ENCODE data around the gene CAD. TPM values are rescaled to one million over a fixed set of nuclear protein-coding genes. Genes with fewer than 3 reads are reported as not detected.

CAD gene
- total and polyA plus RNA-seq, 9 of the 15 experiments (the other 6 are each of a cell fraction or from before 2014, with no cell fraction given) = 7.5 to 126 (median 33.7) TPM

DNA sequence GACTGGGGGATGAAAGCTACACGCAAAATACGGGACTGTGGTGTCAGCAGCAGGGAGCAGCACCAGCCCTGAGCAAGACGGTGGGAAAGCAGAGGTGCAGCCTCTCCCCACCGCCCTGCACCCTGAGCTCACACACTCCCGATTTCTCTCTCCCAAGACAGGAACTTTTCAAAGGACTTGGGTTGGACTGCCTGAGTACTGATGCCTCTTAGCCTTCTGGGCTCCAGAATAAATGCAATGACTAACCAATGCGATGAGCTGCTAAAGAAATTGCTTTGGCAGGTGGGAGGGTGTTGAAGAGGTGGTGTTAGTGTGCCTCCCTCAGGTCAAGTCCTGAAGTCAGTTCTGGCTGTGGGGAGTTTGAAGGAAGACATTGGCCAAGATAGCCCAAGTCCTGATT lies 74.7 kb downstream of the CAD start (continued):
- TF ChIP-seq FOXK1 (CRISPR knock-in tag; IDR thresholded peaks at IDR 0.05; ENCODE audit: borderline replicate concordance) = no peak
- TF ChIP-seq NBN (IDR thresholded peaks at IDR 0.05; ENCODE audit: low read depth) = no peak
- TF ChIP-seq ELF1 (tag; IDR thresholded peaks at IDR 0.05) = no peak

Other genes with a start within 250 kb of the CAD start
Only the 7 nearest of the 25 such genes appear.
- gene PRR30, start 78.0 kb upstream of the CAD start, total RNA-seq (2014; rRNA removed) = not detected in 2 replicates
- not detected in 2 replicates for gene PRR30, start 78.0 kb upstream of the CAD start, total RNA-seq (2014; rRNA removed; fragmentation: Illumina TruSeq; extraction: Trizol)
- gene PRR30, start 78.0 kb upstream of the CAD start, total RNA-seq (2015; rRNA removed; fragmentation: Illumina TruSeq; extraction: Trizol) = not detected in 2 replicates
- gene PRR30, start 78.0 kb upstream of the CAD start, total RNA-seq (2021) = not detected in 2 replicates
- not detected in 2 replicates for gene PRR30, start 78.0 kb upstream of the CAD start, polyA plus RNA-seq (2011; rRNA removed)
- gene PRR30, start 78.0 kb upstream of the CAD start, polyA plus RNA-seq (2014; fragmentation: Illumina TruSeq; extraction: Trizol) = not detected in 2 replicates
- gene PRR30, start 78.0 kb upstream of the CAD start, polyA plus RNA-seq (2014; fragmentation: Nextera tagmentation; extraction: Ambion mirVana) = not detected
- gene PRR30, start 78.0 kb upstream of the CAD start, polyA plus RNA-seq (2014; rRNA removed) = not detected in 2 replicates
- not detected in 2 replicates for gene TCF23, start 68.4 kb upstream of the CAD start, total RNA-seq (2014; rRNA removed)
- 0.03 TPM in 1 of 2 replicates, not detected in the other for gene TCF23, start 68.4 kb upstream of the CAD start, total RNA-seq (2014; rRNA removed; fragmentation: Illumina TruSeq; extraction: Trizol)
- 0.07 TPM in 1 of 2 replicates, not detected in the other for gene TCF23, start 68.4 kb upstream of the CAD start, total RNA-seq (2015; rRNA removed; fragmentation: Illumina TruSeq; extraction: Trizol)
- gene TCF23, start 68.4 kb upstream of the CAD start, total RNA-seq (2021) = not detected in 2 replicates
- gene TCF23, start 68.4 kb upstream of the CAD start, polyA plus RNA-seq (2011; rRNA removed) = not detected in 2 replicates
- not detected in 2 replicates for gene TCF23, start 68.4 kb upstream of the CAD start, polyA plus RNA-seq (2014; fragmentation: Illumina TruSeq; extraction: Trizol)
- gene TCF23, start 68.4 kb upstream of the CAD start, polyA plus RNA-seq (2014; fragmentation: Nextera tagmentation; extraction: Ambion mirVana) = not detected
- not detected in 2 replicates for gene TCF23, start 68.4 kb upstream of the CAD start, polyA plus RNA-seq (2014; rRNA removed)
- gene ATRAID, start 5.3 kb upstream of the CAD start, total RNA-seq (2014; rRNA removed) = 70.2 and 93.5 TPM in 2 replicates
- 82.3 and 88.2 TPM in 2 replicates for gene ATRAID, start 5.3 kb upstream of the CAD start, total RNA-seq (2014; rRNA removed; fragmentation: Illumina TruSeq; extraction: Trizol)
- 99.1 and 108 TPM in 2 replicates for gene ATRAID, start 5.3 kb upstream of the CAD start, total RNA-seq (2015; rRNA removed; fragmentation: Illumina TruSeq; extraction: Trizol)
- 75.4 and 78.7 TPM in 2 replicates for gene ATRAID, start 5.3 kb upstream of the CAD start, total RNA-seq (2021)
- 168 and 174 TPM in 2 replicates for gene ATRAID, start 5.3 kb upstream of the CAD start, polyA plus RNA-seq (2011; rRNA removed)
- gene ATRAID, start 5.3 kb upstream of the CAD start, polyA plus RNA-seq (2014; fragmentation: Illumina TruSeq; extraction: Trizol) = 104 and 134 TPM in 2 replicates
- gene ATRAID, start 5.3 kb upstream of the CAD start, polyA plus RNA-seq (2014; fragmentation: Nextera tagmentation; extraction: Ambion mirVana) = 100 to 1,000 TPM; 122 to 187 TPM
- 106 and 108 TPM in 2 replicates for gene ATRAID, start 5.3 kb upstream of the CAD start, polyA plus RNA-seq (2014; rRNA removed)
- gene SLC5A6, start 5.1 kb upstream of the CAD start, total RNA-seq (2014; rRNA removed) = 90.6 and 121 TPM in 2 replicates
- 64.6 and 82.7 TPM in 2 replicates for gene SLC5A6, start 5.1 kb upstream of the CAD start, total RNA-seq (2014; rRNA removed; fragmentation: Illumina TruSeq; extraction: Trizol)
- 107 and 112 TPM in 2 replicates for gene SLC5A6, start 5.1 kb upstream of the CAD start, total RNA-seq (2015; rRNA removed; fragmentation: Illumina TruSeq; extraction: Trizol)
- 137 and 143 TPM in 2 replicates for gene SLC5A6, start 5.1 kb upstream of the CAD start, total RNA-seq (2021)
- 125 and 140 TPM in 2 replicates for gene SLC5A6, start 5.1 kb upstream of the CAD start, polyA plus RNA-seq (2011; rRNA removed)
- gene SLC5A6, start 5.1 kb upstream of the CAD start, polyA plus RNA-seq (2014; fragmentation: Illumina TruSeq; extraction: Trizol) = 117 and 121 TPM in 2 replicates
- gene SLC5A6, start 5.1 kb upstream of the CAD start, polyA plus RNA-seq (2014; fragmentation: Nextera tagmentation; extraction: Ambion mirVana) = 10 to 100 TPM; 32.6 to 92.7 TPM
- 120 and 126 TPM in 2 replicates for gene SLC5A6, start 5.1 kb upstream of the CAD start, polyA plus RNA-seq (2014; rRNA removed)
- 0.68 and 2.4 TPM in 2 replicates for gene SLC30A3, start 45.7 kb downstream of the CAD start, total RNA-seq (2014; rRNA removed)
- gene SLC30A3, start 45.7 kb downstream of the CAD start, total RNA-seq (2014; rRNA removed; fragmentation: Illumina TruSeq; extraction: Trizol) = 0.10 and 0.36 TPM in 2 replicates
- gene SLC30A3, start 45.7 kb downstream of the CAD start, total RNA-seq (2015; rRNA removed; fragmentation: Illumina TruSeq; extraction: Trizol) = 0.41 and 0.58 TPM in 2 replicates
- 2.0 and 2.2 TPM in 2 replicates for gene SLC30A3, start 45.7 kb downstream of the CAD start, total RNA-seq (2021)
- 1.2 and 3.1 TPM in 2 replicates for gene SLC30A3, start 45.7 kb downstream of the CAD start, polyA plus RNA-seq (2011; rRNA removed)
- gene SLC30A3, start 45.7 kb downstream of the CAD start, polyA plus RNA-seq (2014; fragmentation: Illumina TruSeq; extraction: Trizol) = 1.1 and 2.2 TPM in 2 replicates
- gene SLC30A3, start 45.7 kb downstream of the CAD start, polyA plus RNA-seq (2014; fragmentation: Nextera tagmentation; extraction: Ambion mirVana) = under 1 TPM in 1 of 2 experiments, not detected in 1; 0.03 TPM
- gene SLC30A3, start 45.7 kb downstream of the CAD start, polyA plus RNA-seq (2014; rRNA removed) = 2.3 and 2.7 TPM in 2 replicates
- not detected in 2 replicates for gene DNAJC5G, start 58.1 kb downstream of the CAD start, total RNA-seq (2014; rRNA removed)
- gene DNAJC5G, start 58.1 kb downstream of the CAD start, total RNA-seq (2014; rRNA removed; fragmentation: Illumina TruSeq; extraction: Trizol) = not detected in 2 replicates
- not detected in 2 replicates for gene DNAJC5G, start 58.1 kb downstream of the CAD start, total RNA-seq (2015; rRNA removed; fragmentation: Illumina TruSeq; extraction: Trizol)
- not detected in 2 replicates for gene DNAJC5G, start 58.1 kb downstream of the CAD start, total RNA-seq (2021)
- not detected in 2 replicates for gene DNAJC5G, start 58.1 kb downstream of the CAD start, polyA plus RNA-seq (2011; rRNA removed)
- gene DNAJC5G, start 58.1 kb downstream of the CAD start, polyA plus RNA-seq (2014; fragmentation: Illumina TruSeq; extraction: Trizol) = not detected in 2 replicates
- not detected for gene DNAJC5G, start 58.1 kb downstream of the CAD start, polyA plus RNA-seq (2014; fragmentation: Nextera tagmentation; extraction: Ambion mirVana)
- gene DNAJC5G, start 58.1 kb downstream of the CAD start, polyA plus RNA-seq (2014; rRNA removed) = 0.43 TPM in 1 of 2 replicates, not detected in the other
- not detected in 2 replicates for gene TRIM54, start 65.1 kb downstream of the CAD start, total RNA-seq (2014; rRNA removed)
- not detected in 2 replicates for gene TRIM54, start 65.1 kb downstream of the CAD start, total RNA-seq (2014; rRNA removed; fragmentation: Illumina TruSeq; extraction: Trizol)
- not detected in 2 replicates for gene TRIM54, start 65.1 kb downstream of the CAD start, total RNA-seq (2015; rRNA removed; fragmentation: Illumina TruSeq; extraction: Trizol)
- gene TRIM54, start 65.1 kb downstream of the CAD start, total RNA-seq (2021) = not detected in 2 replicates
- not detected in 2 replicates for gene TRIM54, start 65.1 kb downstream of the CAD start, polyA plus RNA-seq (2011; rRNA removed)
- not detected in 2 replicates for gene TRIM54, start 65.1 kb downstream of the CAD start, polyA plus RNA-seq (2014; fragmentation: Illumina TruSeq; extraction: Trizol)
- gene TRIM54, start 65.1 kb downstream of the CAD start, polyA plus RNA-seq (2014; fragmentation: Nextera tagmentation; extraction: Ambion mirVana) = not detected
- not detected in 2 replicates for gene TRIM54, start 65.1 kb downstream of the CAD start, polyA plus RNA-seq (2014; rRNA removed)